Keratinocyte (primary cell): Measurements from ENCODE around the gene PHF10. TPM values are rescaled to one million over a fixed set of nuclear protein-coding genes. Genes with fewer than 3 reads are reported as not detected.

Source experiments
- DNase-seq: peaks from one replicate; pipeline ENCODE4 v3.0.0-alpha.2; 2011; ENCODE audit warnings: low read depth, missing footprints, low spot score
- FAIRE-seq: peaks from 2 replicates; lab custom pipeline; 2011; peaks lifted over from hg19 to GRCh38; lab: Jason Lieb, UNC
- H2AFZ ChIP-seq: 2 replicates; pipeline ENCODE4 v1.6.0; 2012; ENCODE audit warnings: low read length, control low read depth, inconsistent platforms; ENCODE audit not compliant: control insufficient read depth
- H3K27ac ChIP-seq: 2 replicates; pipeline ENCODE4 v1.5.1; 2011; ENCODE audit warnings: low read length; ENCODE audit not compliant: control insufficient read depth, insufficient read depth
- H3K27me3 ChIP-seq: 3 replicates; pipeline ENCODE4 v1.6.0; 2011; ENCODE audit warnings: low read length; ENCODE audit not compliant: control insufficient read depth, insufficient read depth; ENCODE audit errors: extremely low read depth
- H3K36me3 ChIP-seq, 2 experiments: 2 replicates in 1 of 2; 3 replicates in 1 of 2; pipeline ENCODE4 v1.5.1; 2011; ENCODE audit warnings: low read length in 2 of 2, mild to moderate bottlenecking in 1 of 2; ENCODE audit not compliant: control insufficient read depth in 2 of 2, insufficient read depth in 2 of 2; ENCODE audit errors: extremely low read depth in 1 of 2
- H3K4me1 ChIP-seq: 3 replicates; pipeline ENCODE4 v1.5.1; 2011; ENCODE audit warnings: low read length; ENCODE audit not compliant: control insufficient read depth, insufficient read depth; ENCODE audit errors: extremely low read depth
- H3K4me2 ChIP-seq: 3 replicates; pipeline ENCODE4 v1.6.0; 2011; ENCODE audit warnings: low read depth, low read length; ENCODE audit not compliant: control insufficient read depth, insufficient read depth; ENCODE audit errors: extremely low read depth
- H3K4me3 ChIP-seq, 3 experiments: fragments of 200-600 bp in 1 of 3; sonication (generic) in 1 of 3; 2 replicates in 2 of 3; 3 replicates in 1 of 3; pipeline ENCODE4 v1.5.1; 2011 to 2016; ENCODE audit warnings: low read length in 3 of 3, mild to moderate bottlenecking in 3 of 3, control low read depth in 2 of 3, inconsistent platforms in 1 of 3, low read depth in 1 of 3, mixed read lengths in 1 of 3, mixed run types in 1 of 3, moderate library complexity in 1 of 3; ENCODE audit not compliant: control insufficient read depth in 2 of 3, insufficient read depth in 2 of 3; ENCODE audit errors: extremely low read depth in 1 of 3
- H3K79me2 ChIP-seq: 2 replicates; pipeline ENCODE4 v1.6.0; 2012; ENCODE audit warnings: low read length; ENCODE audit not compliant: control insufficient read depth, insufficient read depth
- H3K9ac ChIP-seq: 3 replicates; pipeline ENCODE4 v1.6.0; 2011; ENCODE audit warnings: low read length; ENCODE audit not compliant: control insufficient read depth, insufficient read depth; ENCODE audit errors: extremely low read depth
- H3K9me1 ChIP-seq: 3 replicates; pipeline ENCODE4 v1.6.0; 2011; ENCODE audit warnings: low read length; ENCODE audit not compliant: control insufficient read depth, insufficient read depth; ENCODE audit errors: extremely low read depth
- H3K9me3 ChIP-seq: 2 replicates; pipeline ENCODE4 v1.5.1; 2012; ENCODE audit warnings: low read depth, low read length; ENCODE audit not compliant: control insufficient read depth
- H4K20me1 ChIP-seq: 3 replicates; pipeline ENCODE4 v1.6.0; 2011; ENCODE audit warnings: low read length; ENCODE audit not compliant: control insufficient read depth, insufficient read depth; ENCODE audit errors: extremely low read depth
- EZH2 ChIP-seq: IDR thresholded peaks from one replicate; pipeline ENCODE4 v1.6.1; 2012; ENCODE audit warnings: inconsistent platforms, mild to moderate bottlenecking, low read length, moderate library complexity
- dilution Hi-C: fragments of 300-500 bp; cut with MboI; formaldehyde crosslinking; loops from one replicate; pipeline ENCODE4 v1.7.0; 2020; ENCODE audit warnings: low sequenced_read_pairs; ENCODE audit not compliant: extremely low pct_ligation_motif_present
- polyA plus RNA-seq, 5 experiments: library from polyadenylated mRNA; depleted of rRNA in 3 of 5; stranded (reverse) in 3 of 5; stranded (forward) in 1 of 5; unstranded in 1 of 5; fragments of >200 nt; gene quantifications; 1 replicate in 1 of 5; 2 replicates in 3 of 5; 3 replicates in 1 of 5; pipeline versions ENCODE4 v1.2.1 to v1.2.3, GENCODE V29; 2011 to 2012; ENCODE audit warnings: missing spikeins in 2 of 5, low read depth in 1 of 5, low replicate concordance in 1 of 5
- TF ChIP-seq, protein P1 (sequence below), 3 experiments: IDR thresholded peaks in 1 of 3; conservative IDR thresholded peaks in 1 of 3; optimal IDR thresholded peaks in 1 of 3; 2 replicates in 2 of 3; 3 replicates in 1 of 3; pipeline versions ENCODE3 to v1.5.1; 2011; ENCODE audit warnings: low read length in 3 of 3, mild to moderate bottlenecking in 3 of 3, moderate library complexity in 2 of 3, control low read depth in 1 of 3, inconsistent platforms in 1 of 3; ENCODE audit not compliant: insufficient read depth in 2 of 3; ENCODE audit errors: extremely low read depth in 1 of 3

The PHF10 gene
- polyA plus RNA-seq, 1 donor (not counting 4 experiments of a cell fraction or from before 2014, with no cell fraction given), result 14.5 TPM

GRCh38 chr6:169720207-169720855, 4.0 kb downstream of the PHF10 start:
- H3K27me3 ChIP-seq, result no peaks in the 10 kb centered on the region
- no peak overlapping the region for H3K4me3 ChIP-seq
- no peak for DNase-seq
- H3K79me2 ChIP-seq, result peaks cover 28% of the 10 kb centered on the region
- no peak overlapping the region for H3K9ac ChIP-seq
- H3K4me2 ChIP-seq, result no peak overlapping the region
- TF ChIP-seq EZH2, result no peak
- TF ChIP-seq, protein P1, sequence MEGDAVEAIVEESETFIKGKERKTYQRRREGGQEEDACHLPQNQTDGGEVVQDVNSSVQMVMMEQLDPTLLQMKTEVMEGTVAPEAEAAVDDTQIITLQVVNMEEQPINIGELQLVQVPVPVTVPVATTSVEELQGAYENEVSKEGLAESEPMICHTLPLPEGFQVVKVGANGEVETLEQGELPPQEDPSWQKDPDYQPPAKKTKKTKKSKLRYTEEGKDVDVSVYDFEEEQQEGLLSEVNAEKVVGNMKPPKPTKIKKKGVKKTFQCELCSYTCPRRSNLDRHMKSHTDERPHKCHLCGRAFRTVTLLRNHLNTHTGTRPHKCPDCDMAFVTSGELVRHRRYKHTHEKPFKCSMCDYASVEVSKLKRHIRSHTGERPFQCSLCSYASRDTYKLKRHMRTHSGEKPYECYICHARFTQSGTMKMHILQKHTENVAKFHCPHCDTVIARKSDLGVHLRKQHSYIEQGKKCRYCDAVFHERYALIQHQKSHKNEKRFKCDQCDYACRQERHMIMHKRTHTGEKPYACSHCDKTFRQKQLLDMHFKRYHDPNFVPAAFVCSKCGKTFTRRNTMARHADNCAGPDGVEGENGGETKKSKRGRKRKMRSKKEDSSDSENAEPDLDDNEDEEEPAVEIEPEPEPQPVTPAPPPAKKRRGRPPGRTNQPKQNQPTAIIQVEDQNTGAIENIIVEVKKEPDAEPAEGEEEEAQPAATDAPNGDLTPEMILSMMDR (optimal IDR thresholded peaks at IDR 0.05 in 1 of 3, IDR thresholded peaks at IDR 0.05 in 1 of 3, conservative IDR thresholded peaks at IDR 0.05 in 1 of 3; ENCODE audit: extremely low read depth in 1 of 3, insufficient read depth in 2 of 3, low read length in 3 of 3), result peak in 1 of 3 experiments; percentile 11
- H2AFZ ChIP-seq, result no peak overlapping the region
- H3K36me3 ChIP-seq, result peaks cover 0 to 1% of the 10 kb centered on the region in 2 experiments
- FAIRE-seq, result no peak
- H3K9me3 ChIP-seq, result no peaks in the 10 kb centered on the region
- H4K20me1 ChIP-seq, result peaks cover 2% of the 10 kb centered on the region
- dilution Hi-C loops, result no loop called here
- peaks cover 19% of the 10 kb centered on the region for H3K4me1 ChIP-seq
- H3K27ac ChIP-seq, result no peak overlapping the region
- no peaks in the 10 kb centered on the region for H3K9me1 ChIP-seq

- Histone ChIP-seq H3K4me3 (no peak overlapping the region), H3K79me2 (peaks cover 28% of the 10 kb centered on the region), H2AFZ (no peak overlapping the region), H3K4me2 (no peak overlapping the region), H3K9me1 (no peaks in the 10 kb centered on the region), H4K20me1 (peaks cover 2% of the 10 kb centered on the region), H3K9ac (no peak overlapping the region), H3K9me3 (no peaks in the 10 kb centered on the region), H3K36me3 (peaks cover 1 to 8% of the 10 kb centered on the region in 2 experiments), H3K27me3 (no peaks in the 10 kb centered on the region), H3K27ac (no peak overlapping the region), H3K4me1 (peaks cover 15% of the 10 kb centered on the region)
- no peak for FAIRE-seq
- dilution Hi-C loops, result no loop called here
- DNase-seq, result no peak
- TF ChIP-seq, protein P1 (optimal IDR thresholded peaks at IDR 0.05 in 1 of 3, IDR thresholded peaks at IDR 0.05 in 1 of 3, conservative IDR thresholded peaks at IDR 0.05 in 1 of 3; ENCODE audit: extremely low read depth in 1 of 3, insufficient read depth in 2 of 3, low read length in 3 of 3), result no peak
- no peak for TF ChIP-seq EZH2
Measured at GRCh38 chr6:169719117-169719516, 5.2 kb downstream of the PHF10 start.
